Type B pancreatic cell (in vitro differentiated cells): ENCODE results near the gene ENTPD6. TPM values are rescaled to one million over a fixed set of nuclear protein-coding genes. Genes with fewer than 3 reads are reported as not detected.
A peak's percentile ranks its signal among the peaks of the same experiment; 100 is the strongest.
"Not testable (repeated sequence)": the region's sequence is repeated elsewhere in the genome, so short reads cannot be mapped to it uniquely, and the experiment has no call there.

Experiments
- DNase-seq: peaks from one replicate; pipeline ENCODE4 v3.0.0; 2021; ENCODE audit warnings: mixed read lengths; ENCODE audit not compliant: unreplicated experiment; ENCODE audit errors: extremely low spot score
- H3K27ac Mint-ChIP-seq: 2 replicates; pipeline ENCODE4 v1.8.0; 2021; ENCODE audit warnings: mild to moderate bottlenecking, mixed read lengths
- H3K27me3 Mint-ChIP-seq: 2 replicates; pipeline ENCODE4 v1.8.0; 2021; ENCODE audit warnings: mixed read lengths
- H3K36me3 Mint-ChIP-seq: 2 replicates; pipeline ENCODE4 v1.8.0; 2021; ENCODE audit warnings: mixed read lengths
- H3K4me1 Mint-ChIP-seq: one replicate; pipeline ENCODE4 v1.8.0; 2021; ENCODE audit warnings: mixed read lengths; ENCODE audit not compliant: unreplicated experiment
- H3K4me3 Mint-ChIP-seq: 2 replicates; pipeline ENCODE4 v1.8.0; 2021; ENCODE audit warnings: mild to moderate bottlenecking, mixed read lengths
- H3K9me3 Mint-ChIP-seq: 2 replicates; pipeline ENCODE4 v1.8.0; 2021; ENCODE audit warnings: mixed read lengths
- total RNA-seq: library from RNA; stranded (reverse); gene quantifications from 2 replicates; pipeline ENCODE4 v1.2.1, GENCODE V29; 2021; ENCODE audit warnings: low replicate concordance
- TF ChIP-seq, protein P1 (sequence below): fragments of 200-600 bp; sonication (generic); conservative IDR thresholded peaks from 2 replicates; pipeline ENCODE4 v1.5.0; 2021; ENCODE audit warnings: antibody characterized with exemption, mild to moderate bottlenecking

ENTPD6 gene
- total RNA-seq, 1 donor from 2014 or later, result 64.1 TPM

DNA sequence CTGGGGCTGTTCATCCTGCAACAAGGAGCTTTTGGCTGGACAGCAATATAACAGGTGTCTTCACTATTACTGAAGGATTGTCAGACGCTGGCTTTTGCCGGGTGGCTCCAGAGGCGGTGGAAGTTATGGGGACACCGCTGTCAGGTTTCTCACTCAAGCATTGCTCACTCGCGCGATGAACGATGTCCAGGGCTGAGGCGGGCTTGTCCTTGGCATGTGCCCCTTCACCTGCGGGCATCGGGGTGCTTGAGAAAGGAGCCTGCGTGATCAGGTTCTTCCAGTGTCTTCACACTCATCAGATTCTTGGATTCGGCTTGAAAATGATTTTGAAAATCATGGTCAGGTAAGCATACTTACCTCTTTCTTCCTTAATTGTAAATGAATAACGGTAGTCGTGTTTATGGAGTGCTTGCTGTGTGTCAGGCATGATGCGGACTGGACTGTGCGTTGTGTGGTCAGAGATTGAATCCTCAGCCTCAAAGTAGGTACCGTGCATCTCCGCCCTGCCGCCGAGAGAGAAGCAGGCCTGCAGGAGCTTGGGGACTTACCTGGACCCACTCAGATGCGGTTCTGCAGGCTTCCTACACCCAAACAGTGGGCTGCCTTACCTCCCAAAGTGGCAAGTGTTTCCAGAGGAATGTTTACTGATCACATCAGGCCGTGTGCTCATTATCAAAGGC is 34.1 kb downstream of the ENTPD6 start:
- peaks cover 26% of the 10 kb centered on the region for H3K4me1 Mint-ChIP-seq
- no peaks in the 10 kb centered on the region for H3K27me3 Mint-ChIP-seq
- H3K36me3 Mint-ChIP-seq, result no peaks in the 10 kb centered on the region
- H3K4me3 Mint-ChIP-seq, result no peak overlapping the region
- no peak for DNase-seq
- peak overlapping the region; percentile 24 for H3K27ac Mint-ChIP-seq
- no peaks in the 10 kb centered on the region for H3K9me3 Mint-ChIP-seq
- TF ChIP-seq, protein P1, sequence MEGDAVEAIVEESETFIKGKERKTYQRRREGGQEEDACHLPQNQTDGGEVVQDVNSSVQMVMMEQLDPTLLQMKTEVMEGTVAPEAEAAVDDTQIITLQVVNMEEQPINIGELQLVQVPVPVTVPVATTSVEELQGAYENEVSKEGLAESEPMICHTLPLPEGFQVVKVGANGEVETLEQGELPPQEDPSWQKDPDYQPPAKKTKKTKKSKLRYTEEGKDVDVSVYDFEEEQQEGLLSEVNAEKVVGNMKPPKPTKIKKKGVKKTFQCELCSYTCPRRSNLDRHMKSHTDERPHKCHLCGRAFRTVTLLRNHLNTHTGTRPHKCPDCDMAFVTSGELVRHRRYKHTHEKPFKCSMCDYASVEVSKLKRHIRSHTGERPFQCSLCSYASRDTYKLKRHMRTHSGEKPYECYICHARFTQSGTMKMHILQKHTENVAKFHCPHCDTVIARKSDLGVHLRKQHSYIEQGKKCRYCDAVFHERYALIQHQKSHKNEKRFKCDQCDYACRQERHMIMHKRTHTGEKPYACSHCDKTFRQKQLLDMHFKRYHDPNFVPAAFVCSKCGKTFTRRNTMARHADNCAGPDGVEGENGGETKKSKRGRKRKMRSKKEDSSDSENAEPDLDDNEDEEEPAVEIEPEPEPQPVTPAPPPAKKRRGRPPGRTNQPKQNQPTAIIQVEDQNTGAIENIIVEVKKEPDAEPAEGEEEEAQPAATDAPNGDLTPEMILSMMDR, result no peak

DNA sequence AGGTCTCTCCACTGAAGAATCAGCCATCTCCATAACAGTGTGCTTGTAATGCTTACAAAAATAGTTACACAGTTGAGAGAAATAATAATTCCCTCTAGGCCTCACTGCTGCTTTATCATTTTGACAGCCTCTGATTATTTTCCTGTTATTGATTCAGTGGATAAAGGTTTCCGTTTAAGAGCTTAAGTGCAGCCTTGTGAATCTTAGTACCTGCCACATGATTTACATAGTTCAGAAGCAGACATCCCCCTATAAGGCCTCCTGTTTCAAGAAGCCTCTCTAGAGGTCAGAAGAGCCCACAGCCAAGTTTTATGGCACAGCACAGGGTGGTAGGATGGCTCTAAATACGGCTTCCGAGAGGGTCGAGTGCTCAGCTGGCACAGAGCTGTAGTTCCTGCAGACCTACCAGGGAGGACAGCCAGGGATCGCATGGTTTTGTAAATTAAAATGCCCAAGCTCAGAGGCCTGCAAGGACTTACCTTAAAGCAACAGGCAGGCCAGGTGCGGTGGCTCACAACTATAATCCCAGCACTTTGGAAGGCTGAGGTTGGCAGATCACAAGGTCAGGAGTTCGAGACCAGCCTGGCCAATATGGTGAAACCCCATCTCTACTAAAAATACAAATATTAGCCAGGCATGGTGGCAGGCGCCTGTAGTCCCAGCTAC is 34.8 kb downstream of the ENTPD6 start:
- Mint-ChIP-seq H3K27me3 (no peaks in the 10 kb centered on the region), H3K9me3 (no peaks in the 10 kb centered on the region), H3K36me3 (no peaks in the 10 kb centered on the region), H3K27ac (peak overlapping the region; percentile 24), H3K4me1 (peaks cover 29% of the 10 kb centered on the region), H3K4me3 (no peak overlapping the region)
- TF ChIP-seq, protein P1, result no peak
- no peak for DNase-seq

DNA sequence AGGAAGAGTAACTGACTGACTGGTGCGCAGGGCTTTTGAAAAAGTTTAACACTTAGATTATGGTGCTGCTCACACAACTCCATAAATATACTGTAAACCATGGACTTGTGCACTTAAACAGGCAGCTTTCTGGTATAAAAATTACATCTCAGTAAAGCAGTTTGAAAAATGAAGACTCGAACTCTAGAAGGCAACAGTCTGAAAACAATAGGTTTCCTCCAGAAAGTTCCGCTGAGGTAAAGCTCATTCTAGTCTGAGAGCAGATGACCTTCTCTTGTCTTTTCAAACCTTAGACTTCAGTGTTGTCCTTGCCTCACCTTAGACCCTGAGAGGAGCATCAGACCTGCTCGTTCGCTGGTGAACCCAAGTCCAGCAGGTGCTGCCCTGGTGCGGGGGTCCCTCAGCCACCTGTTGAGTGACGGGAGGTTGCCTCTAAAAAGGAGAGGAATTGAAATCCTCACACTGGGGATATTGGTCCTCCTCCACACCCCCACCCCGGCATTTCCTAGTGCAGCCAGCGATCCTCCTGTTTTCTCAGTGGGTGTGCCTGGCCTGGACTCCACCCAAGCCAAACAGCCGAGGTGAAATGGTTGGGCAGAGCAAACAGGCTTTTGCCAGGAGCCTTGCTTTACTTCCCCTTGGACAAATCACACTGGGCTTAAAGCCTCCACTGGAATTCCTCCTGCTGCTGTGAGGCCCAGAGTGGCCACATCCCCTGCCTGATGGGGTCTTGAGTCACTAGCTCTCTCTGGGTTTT is 37.7 kb downstream of the ENTPD6 start:
- H3K9me3 Mint-ChIP-seq, result no peaks in the 10 kb centered on the region
- H3K4me1 Mint-ChIP-seq, result peaks cover 22% of the 10 kb centered on the region
- no peak overlapping the region for H3K4me3 Mint-ChIP-seq
- DNase-seq, result no peak
- H3K27me3 Mint-ChIP-seq, result peaks cover 5% of the 10 kb centered on the region
- H3K36me3 Mint-ChIP-seq, result no peaks in the 10 kb centered on the region
- H3K27ac Mint-ChIP-seq, result peak overlapping the region; percentile 57
- TF ChIP-seq, protein P1, result no peak

DNA sequence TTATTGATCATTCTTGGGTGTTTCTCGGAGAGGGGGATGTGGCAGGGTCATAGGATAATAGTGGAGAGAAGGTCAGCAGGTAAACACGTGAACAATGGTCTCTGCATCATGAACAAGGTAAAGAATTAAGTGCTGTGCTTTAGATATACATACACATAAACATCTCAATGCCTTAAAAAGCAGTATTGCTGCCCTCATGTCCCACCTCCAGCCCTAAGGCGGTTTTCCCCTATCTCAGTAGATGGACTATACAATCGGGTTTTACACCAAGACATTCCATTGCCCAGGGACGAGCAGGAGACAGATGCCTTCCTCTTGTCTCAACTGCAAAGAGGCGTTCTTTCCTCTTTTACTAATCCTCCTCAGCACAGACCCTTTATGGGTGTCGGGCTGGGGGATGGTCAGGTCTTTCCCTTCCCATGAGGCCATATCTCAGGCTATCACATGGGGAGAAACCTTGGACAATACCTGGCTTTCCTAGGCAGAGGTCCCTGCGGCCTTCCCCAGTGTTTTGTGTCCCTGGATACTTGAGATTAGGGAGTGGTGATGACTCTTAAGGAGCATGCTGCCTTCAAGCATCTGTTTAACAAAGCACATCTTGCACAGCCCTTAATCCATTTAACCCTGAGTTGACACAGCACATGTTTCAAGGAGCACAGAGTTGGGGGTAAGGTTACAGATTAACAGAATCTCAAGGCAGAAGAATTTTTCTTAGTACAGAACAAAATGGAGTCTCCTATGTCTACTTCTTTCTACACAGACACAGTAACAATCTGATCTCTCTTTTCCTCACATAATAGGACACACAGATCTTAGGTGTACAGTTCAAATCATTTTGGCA is 38.7 kb downstream of the ENTPD6 start:
- H3K4me3 Mint-ChIP-seq, H3K36me3 Mint-ChIP-seq, H3K9me3 Mint-ChIP-seq, H3K27me3 Mint-ChIP-seq, DNase-seq: not testable (repeated sequence)
- Mint-ChIP-seq H3K4me1 (peaks cover 22% of the 10 kb centered on the region), H3K27ac (peak overlapping the region; percentile 57)

DNA sequence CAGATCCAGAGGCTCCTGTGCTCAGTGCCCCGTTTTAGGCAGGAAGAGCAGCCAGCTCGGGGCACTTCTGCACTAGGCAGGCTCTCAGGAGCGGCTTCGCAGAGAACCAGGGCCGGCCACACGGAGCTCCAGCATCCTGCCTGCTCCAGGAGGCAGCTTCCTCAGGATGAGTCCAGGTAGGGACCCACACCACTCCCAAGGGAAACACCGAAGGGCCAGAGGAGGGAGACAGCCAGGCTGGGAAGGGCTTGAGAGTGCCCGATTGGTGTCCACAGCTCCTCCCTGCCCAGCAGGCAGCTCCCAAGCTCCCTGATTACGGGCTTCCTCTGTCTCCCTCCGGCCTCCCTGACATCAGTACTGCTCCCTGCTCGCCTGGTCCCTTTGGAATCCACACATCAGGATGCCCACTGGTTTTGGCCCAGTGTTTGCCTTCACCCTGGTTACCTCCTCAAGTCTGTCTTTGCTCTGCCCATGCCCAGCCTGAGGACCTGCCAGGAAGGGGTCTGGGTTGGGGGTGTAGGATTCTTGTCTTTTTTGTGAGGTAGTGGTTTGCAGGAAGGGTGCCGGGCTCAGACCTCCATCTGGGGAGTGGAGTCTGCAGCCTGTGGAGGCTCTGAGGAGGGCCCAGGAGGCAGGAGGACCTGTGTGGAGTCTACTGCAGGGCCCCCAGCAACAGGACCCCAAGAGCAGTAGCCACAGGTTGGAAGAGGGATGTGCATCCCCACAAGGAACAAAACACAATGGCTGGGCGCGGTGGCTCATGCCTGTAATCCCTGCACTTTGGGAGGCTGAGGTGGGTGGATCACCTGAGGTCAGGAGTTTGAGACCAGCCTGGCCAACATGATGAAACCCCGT is 41.2 kb downstream of the ENTPD6 start:
- no peaks in the 10 kb centered on the region for H3K9me3 Mint-ChIP-seq
- H3K27ac Mint-ChIP-seq, result no peak overlapping the region
- H3K4me1 Mint-ChIP-seq, result peaks cover 24% of the 10 kb centered on the region
- no peak for DNase-seq
- TF ChIP-seq, protein P1, result no peak
- H3K27me3 Mint-ChIP-seq, result peaks cover 14% of the 10 kb centered on the region
- no peak overlapping the region for H3K4me3 Mint-ChIP-seq
- H3K36me3 Mint-ChIP-seq, result no peaks in the 10 kb centered on the region
